DMS153 (cell line): ENCODE data around the gene RIMKLB.
"Not testable (repeated sequence)": the region's sequence is repeated elsewhere in the genome, so short reads cannot be mapped to it uniquely, and the experiment has no call there.

Experiments used
- DNase-seq: peaks from one replicate; lab custom pipeline; 2025; lab: John Stamatoyannopoulos, UW

The RIMKLB gene

DNA sequence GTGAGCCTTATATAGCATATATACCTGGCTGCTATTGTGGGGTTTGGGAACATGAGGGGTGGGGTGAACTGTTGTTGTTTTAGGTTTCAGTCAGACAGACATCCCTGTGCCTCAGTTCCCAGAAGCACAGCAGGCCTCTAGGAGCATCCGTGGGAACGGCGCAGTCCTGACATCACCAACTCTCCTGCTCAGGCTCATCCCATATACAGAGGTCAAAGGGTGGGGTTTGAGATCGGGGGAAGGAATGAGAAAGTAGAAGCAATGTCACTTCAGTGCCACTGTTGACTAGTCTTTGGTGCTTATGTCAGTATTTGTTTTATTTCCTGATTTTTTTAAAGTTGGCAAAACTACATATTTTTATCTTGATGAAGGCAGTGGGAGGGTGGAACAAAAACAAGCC is 81.5 kb downstream of the RIMKLB start:
- DNase-seq, result no peak

DNA sequence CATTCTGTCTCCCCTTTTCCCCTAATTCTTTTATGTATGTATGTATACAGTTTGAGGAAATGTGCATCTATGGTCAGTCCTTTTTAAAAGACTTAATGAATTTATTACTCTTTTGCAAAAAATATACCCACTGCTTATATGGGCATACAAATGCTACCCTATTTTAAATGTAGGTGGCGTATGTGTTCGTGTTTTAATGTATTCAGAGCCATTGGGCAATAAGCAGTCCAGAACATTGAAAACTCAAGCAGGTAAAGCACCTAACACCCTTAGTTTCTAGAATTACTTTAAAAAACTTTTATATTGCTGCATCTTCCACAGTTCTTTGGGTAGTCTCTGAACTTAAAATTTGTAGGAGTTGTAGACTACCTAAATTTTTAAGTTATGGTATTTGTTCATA is 82.1 kb downstream of the RIMKLB start:
- no peak for DNase-seq

- DNase-seq, result no peak
These were observed 82.6 kb downstream of the RIMKLB start for GRCh38 chr12:8780389-8780788.

GRCh38 chr12:8781381-8782127 is 83.8 kb downstream of the RIMKLB start:
- DNase-seq, result no peak

DNA sequence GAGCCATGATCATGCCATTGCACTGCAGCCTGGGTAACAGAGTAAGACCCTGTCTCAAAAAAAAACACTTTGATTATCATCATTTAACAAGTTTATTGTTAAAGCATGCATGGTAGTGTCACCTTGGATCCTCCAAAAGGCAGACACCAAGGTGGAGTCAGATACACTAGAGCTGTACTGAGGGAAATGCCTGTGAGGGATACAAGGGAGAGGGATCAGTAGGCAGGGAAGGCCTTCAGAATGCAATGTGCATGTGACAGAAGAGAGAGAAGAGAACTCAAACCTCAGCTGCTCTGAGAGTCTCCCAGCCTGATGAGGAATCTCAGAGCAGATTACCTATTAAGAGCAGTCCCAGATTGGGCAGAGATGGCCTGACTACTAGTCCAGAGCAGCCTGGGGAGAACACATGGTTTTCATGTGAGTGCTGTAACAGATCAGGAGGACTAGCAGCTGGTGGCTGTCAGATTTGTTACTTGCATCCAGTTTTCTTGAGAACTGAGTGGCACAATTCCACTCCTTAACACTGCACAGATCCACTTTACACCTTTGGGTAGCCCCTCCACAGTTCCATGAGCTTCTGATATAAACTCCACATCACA is 86.6 kb downstream of the RIMKLB start:
- no peak for DNase-seq

- DNase-seq, result no peak
These were observed 87.7 kb downstream of the RIMKLB start for GRCh38 chr12:8785499-8785898.

DNA sequence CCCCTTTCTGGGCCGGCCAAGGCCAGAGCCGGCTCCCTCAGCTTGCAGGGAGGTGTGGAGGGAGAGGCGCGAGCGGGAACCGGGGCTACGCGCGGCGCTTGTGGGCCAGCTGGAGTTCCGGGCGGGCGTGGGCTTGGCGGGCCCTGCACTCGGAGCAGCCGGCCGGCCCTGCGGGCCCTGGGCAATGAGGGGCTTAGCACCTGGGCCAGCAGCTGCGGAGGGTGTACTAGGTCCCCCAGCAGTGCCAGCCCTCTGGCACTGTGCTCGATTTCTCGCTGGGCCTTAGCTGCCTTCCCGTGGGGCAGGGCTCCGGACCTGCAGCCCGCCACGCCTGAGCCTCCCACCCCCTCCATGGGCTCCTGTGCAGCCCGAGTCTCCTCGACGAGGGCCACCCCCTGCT is 89.4 kb downstream of the RIMKLB start:
- not testable (repeated sequence) for DNase-seq

- not testable (repeated sequence) for DNase-seq
These were observed 90.9 kb downstream of the RIMKLB start for GRCh38 chr12:8788706-8789105.

DNA sequence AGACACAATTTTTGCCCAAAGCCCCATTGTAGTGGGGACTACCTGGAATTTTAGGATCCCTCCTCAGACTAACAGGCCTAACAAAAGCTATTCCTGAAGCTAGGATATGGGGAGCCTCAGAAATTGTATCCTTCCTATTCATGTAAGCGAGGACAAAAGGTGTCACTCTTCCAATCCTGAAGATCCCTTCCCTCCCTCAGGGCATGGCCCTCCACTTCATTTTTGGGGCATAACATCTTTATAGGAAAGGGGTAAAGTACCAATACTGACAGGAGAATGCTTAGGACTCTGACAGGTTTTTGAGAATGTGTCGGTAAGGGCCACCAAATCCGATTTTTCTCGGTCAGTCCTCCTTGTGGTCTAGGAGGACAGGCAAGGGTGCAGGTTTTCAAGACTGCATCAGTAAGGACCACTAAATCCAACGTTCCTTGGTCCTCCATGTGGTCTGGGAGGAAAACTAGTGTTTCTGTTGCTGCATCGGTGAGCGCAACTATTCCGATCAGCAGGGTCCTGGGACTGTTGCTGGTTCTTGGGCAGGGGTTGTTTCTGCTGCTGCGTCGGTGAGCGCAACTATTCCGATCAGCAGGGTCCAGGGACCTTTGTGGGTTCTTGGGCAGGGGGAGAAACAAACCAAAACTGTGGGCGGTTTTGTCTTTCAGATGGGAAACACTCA is 91.7 kb downstream of the RIMKLB start:
- DNase-seq, result not testable (repeated sequence)

GRCh38 chr12:8793226-8793625 is 95.4 kb downstream of the RIMKLB start:
- not testable (repeated sequence) for DNase-seq

DNA sequence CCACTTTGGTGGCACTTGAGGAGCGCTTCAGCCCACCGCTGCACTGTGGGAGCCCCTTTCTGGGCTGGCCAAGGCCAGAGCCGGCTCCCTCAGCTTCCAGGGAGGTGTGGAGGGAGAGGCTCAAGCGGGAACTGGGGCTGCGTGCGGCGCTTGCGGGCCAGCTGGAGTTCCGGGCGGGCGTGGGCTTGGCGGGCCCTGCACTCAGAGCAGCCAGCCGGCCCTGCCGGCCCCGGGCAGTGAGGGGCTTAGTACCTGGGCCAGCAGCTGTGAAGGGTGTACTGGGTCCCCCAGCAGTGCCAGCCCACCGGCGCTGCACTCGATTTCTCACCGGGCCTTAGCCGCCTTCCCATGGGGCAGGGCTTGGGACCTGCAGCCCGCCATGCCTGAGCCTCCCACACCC is 96.8 kb downstream of the RIMKLB start:
- not testable (repeated sequence) for DNase-seq

DNA sequence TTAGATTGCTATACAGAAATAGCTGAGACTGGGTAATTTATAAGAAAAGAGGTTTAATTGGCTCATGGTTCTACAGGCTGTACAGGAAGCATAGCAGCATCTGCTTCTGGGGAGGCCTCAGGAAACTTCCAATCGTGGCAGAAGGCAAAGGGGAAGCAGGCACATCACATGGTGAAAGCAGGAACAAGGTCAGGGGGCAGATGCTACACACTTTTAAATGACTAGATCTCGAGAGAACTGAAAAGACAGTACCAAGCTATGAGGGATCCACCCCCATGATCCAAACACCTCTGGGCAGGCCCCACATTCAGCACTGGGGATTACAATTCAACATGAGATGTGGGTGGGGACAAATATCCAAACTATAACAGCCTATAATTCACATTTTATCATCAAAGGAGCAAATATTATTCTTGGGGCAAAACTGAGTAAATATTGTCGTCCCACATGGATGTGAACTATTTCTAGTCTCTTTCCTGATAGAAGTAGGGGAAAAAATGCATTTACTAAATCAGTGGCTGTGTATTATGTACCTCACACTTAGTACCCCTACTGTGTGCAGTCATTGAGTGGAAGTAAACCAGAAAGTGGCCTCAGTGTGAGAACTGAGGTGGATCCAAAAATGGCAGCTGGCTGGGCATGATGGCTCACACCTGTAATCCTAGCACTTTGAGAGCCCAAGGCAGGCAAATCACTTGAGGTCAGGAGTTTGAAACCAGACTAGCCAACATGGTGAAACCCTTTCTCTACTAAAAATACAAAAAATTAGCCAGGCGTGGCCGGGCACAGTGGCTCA is 99.2 kb downstream of the RIMKLB start:
- no peak for DNase-seq

GRCh38 chr12:8801213-8801612 is 103.4 kb downstream of the RIMKLB start:
- not testable (repeated sequence) for DNase-seq

DNA sequence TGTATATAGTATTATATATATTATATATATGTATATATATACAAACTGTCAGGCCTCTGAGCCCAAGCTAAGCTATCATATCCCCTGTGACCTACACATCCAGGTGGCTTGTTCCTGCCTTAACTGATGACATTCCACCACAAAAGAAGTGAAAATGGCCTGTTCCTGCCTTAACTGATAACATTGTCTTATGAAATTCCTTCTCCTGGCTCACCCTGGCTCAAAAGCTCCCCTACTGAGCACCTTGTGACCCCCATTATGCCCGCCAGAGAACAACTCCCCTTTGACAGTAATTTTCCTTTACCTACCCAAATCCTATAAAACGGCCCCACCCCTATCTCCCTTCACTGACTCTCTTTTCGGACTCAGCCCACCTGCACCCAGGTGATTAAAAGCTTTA is 107.0 kb downstream of the RIMKLB start:
- not testable (repeated sequence) for DNase-seq

DNA sequence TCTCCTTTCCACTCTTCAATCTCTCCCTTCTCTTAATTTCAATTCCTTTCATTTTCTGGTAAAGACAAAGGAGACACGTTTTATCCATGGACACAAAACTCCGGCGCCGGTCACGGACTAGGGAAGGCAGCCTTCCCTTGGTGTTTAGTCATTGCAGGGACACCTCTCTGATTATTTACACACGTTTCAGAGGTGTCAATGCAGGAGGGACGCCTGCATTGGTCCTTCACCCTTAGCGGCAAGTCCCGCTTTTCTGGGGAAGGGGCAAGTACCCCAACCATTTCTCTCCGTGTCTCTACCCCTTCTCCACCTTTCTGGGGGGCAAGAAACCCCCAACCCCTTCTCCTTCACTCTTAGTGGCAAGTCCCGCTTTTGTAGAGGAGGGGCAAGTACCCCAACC is 107.7 kb downstream of the RIMKLB start:
- DNase-seq, result not testable (repeated sequence)

- DNase-seq, result not testable (repeated sequence)
These were observed 109.3 kb downstream of the RIMKLB start for GRCh38 chr12:8807084-8807483.

GRCh38 chr12:8810112-8810511 is 112.3 kb downstream of the RIMKLB start:
- DNase-seq, result not testable (repeated sequence)

GRCh38 chr12:8813572-8814357 is 116.0 kb downstream of the RIMKLB start:
- DNase-seq, result no peak

- no peak for DNase-seq
These were observed 118.8 kb downstream of the RIMKLB start for GRCh38 chr12:8816448-8817050.

DNA sequence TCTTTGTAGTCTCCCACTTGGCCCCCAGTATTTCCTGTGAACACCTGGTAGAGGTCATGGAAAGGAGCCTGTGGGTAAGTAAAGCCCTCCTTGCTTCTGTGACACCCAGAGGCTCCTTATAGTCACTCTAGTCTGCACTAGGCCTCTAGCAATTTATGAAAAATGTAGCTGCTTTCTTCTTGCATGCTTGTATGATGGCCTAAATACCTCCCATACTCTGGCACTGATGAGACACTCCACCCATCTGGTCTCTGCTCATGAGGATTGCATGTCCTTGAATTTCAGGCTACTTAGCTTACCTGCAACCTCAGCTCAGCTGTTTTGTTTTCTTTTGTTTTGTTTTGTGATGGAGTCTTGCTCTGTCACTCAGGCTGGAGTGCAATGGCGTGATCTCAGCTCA is 120.1 kb downstream of the RIMKLB start:
- no peak for DNase-seq

DNA sequence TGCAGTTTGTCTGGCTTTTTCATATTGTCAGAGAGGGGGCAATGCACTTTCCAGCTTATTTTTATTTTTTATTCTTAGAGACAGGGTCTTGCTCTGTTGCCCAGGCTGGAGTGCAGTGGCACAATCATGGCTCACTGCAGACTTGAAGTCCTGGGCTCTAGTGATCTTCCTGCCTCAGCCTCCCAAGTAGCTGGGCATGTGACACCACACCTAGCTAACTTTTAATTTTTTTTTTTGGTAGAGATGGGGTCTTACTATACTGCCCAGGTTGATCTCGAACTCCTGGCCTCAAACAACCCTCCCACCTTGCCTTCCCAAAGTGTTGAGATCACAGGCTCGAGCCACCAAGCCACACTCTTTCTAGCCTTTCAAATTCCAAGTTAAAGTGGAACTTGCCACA is 120.7 kb downstream of the RIMKLB start:
- no peak for DNase-seq
